ENCODE results near the gene PACRG. TPM values are rescaled to one million over a fixed set of nuclear protein-coding genes. Genes with fewer than 3 reads are reported as not detected.

The PACRG gene
- total and polyA plus RNA-seq, 3 experiments from 2014 or later = not detected

DNA sequence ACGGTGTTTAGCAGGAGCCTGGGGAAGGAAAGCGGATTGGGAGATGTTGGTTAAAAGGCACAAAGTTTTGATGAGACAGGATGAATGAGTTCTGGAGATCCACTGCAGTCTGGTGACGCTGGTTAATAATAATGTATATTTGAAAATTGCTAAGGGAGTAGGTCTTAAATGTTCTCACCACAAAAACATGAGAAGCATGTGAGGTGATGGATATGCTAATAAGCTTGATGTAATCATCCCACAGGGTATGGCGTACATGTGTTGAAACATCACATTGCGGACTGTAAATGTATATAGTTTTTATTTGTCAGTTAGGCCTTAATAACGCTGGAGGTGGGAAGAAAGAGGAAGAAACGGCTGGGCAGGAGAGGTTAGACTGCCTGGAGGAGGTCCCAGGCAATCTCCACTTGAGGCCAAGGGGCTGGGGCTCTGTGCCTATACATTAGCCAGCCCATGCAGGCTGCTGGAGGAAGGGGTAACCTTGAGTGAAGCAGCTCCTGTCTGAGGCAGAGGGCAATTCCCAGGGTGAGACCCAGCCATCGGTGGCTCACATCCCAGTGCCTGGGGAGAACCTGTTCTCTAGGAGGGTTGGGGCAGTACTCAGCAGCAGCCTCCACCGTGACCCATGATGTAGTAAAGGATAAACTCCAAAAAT is 498.5 kb downstream of the PACRG start:
- Mint-ChIP-seq H3K27ac (no peak overlapping the region), H3K36me3 (no peaks in the 10 kb centered on the region), H3K4me1 (no peaks in the 10 kb centered on the region), H3K9me3 (peaks cover 0 to 5% (median 0%) of the 10 kb centered on the region in 5 donors), H3K4me3 (no peak overlapping the region), H3K27me3 (peaks cover 3 to 11% of the 10 kb centered on the region in 2 donors)
- H3K9me3 ChIP-seq (ENCODE audit: low read length) = no peaks in the 10 kb centered on the region
- no peak for DNase-seq
- ChIA-PET POLR2A (no interaction called here), CTCF (no interaction called here)
- no peaks in the 10 kb centered on the region for H3K27me3 ChIP-seq (ENCODE audit: insufficient read depth, low read length, poor library complexity, severe bottlenecking)
- no peak overlapping the region for H3K4me3 ChIP-seq (ENCODE audit: low read length)
- no peaks in the 10 kb centered on the region for H3K36me3 ChIP-seq (ENCODE audit: insufficient read depth, low read length)
- no peak overlapping the region for H3K27ac ChIP-seq (ENCODE audit: low read depth, low read length)
- H3K4me1 ChIP-seq (ENCODE audit: insufficient read depth, low read length) = no peaks in the 10 kb centered on the region

DNA sequence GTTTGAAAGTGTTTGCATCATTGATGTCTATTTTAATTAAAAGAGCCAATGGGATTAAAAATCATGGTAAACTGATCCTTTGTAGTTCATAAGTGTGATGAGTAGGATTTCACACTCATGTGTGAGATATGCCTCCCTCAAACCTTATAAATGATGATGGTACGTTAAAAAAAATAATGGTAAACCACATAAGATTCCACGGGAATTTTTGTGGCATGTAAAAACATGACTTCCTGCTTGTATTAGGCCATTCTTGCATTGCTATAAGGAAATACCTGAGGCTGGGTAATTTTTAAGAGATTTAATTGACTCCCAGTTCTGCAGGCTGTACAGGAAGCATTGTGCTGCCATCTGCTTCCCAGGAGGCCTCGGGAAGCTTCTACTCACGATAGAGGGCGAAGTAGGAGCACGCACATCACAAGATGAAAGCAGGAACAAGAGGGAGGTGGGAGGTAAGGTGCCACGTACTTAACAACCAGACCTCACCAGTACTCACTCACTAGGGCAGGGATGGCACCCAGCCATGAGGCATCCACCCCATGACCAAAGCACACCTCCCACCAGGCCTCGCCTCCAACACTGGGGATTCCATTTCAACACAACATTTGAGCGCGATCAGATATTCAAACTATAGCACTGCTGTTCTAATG is 499.2 kb downstream of the PACRG start:
- Mint-ChIP-seq H3K27ac (no peak overlapping the region), H3K36me3 (no peaks in the 10 kb centered on the region), H3K27me3 (peaks cover 3 to 7% of the 10 kb centered on the region in 2 donors), H3K4me3 (no peak overlapping the region), H3K9me3 (peaks cover 0 to 5% (median 0%) of the 10 kb centered on the region in 5 donors), H3K4me1 (no peaks in the 10 kb centered on the region)
- ChIA-PET CTCF (no interaction called here), POLR2A (no interaction called here)
- H3K36me3 ChIP-seq (ENCODE audit: insufficient read depth, low read length) = no peaks in the 10 kb centered on the region
- DNase-seq = no peak
- no peak overlapping the region for H3K27ac ChIP-seq (ENCODE audit: low read depth, low read length)
- H3K9me3 ChIP-seq (ENCODE audit: low read length) = no peaks in the 10 kb centered on the region
- H3K4me3 ChIP-seq (ENCODE audit: low read length) = no peak overlapping the region
- H3K4me1 ChIP-seq (ENCODE audit: insufficient read depth, low read length) = no peaks in the 10 kb centered on the region
- no peaks in the 10 kb centered on the region for H3K27me3 ChIP-seq (ENCODE audit: insufficient read depth, low read length, poor library complexity, severe bottlenecking)

DNA sequence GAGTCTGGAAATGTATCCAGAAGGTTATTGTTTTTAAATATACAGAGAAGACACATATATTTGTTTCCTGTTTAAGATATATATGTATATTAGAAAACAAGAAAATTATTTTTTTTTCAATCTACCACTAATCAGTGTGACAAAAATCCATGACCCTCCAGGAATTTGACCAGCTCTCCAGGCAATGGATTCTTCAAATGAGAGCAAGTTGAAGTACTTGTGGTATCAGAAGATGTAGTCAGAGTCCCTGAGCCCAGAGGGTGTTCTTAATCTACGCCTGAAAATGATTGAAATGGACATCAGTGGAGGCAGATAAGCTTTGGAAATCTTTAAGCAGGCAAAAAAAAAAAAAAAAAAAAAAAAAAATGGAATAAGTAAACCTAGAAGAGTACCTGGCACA is 500.3 kb downstream of the PACRG start:
- no peak for DNase-seq
- H3K4me1 Mint-ChIP-seq = no peaks in the 10 kb centered on the region
- H3K36me3 Mint-ChIP-seq = no peaks in the 10 kb centered on the region
- H3K27ac Mint-ChIP-seq = no peak overlapping the region
- Histone ChIP-seq H3K4me1 (ENCODE audit: insufficient read depth, low read length) (no peaks in the 10 kb centered on the region), H3K27ac (ENCODE audit: low read depth, low read length) (no peak overlapping the region), H3K27me3 (ENCODE audit: insufficient read depth, low read length, poor library complexity, severe bottlenecking) (no peaks in the 10 kb centered on the region), H3K36me3 (ENCODE audit: insufficient read depth, low read length) (no peaks in the 10 kb centered on the region), H3K4me3 (ENCODE audit: low read length) (no peak overlapping the region), H3K9me3 (ENCODE audit: low read length) (no peaks in the 10 kb centered on the region)
- H3K27me3 Mint-ChIP-seq = peaks cover 4 to 8% of the 10 kb centered on the region in 2 donors
- POLR2A ChIA-PET = no interaction called here
- peaks cover 0 to 5% (median 0%) of the 10 kb centered on the region in 5 donors for H3K9me3 Mint-ChIP-seq
- CTCF ChIA-PET = interaction anchor here (0.7 kb wide), 1 partner anchor 28 kb away, joined by 4 read pairs; no protein-coding TSS in a partner anchor
- no peak overlapping the region for H3K4me3 Mint-ChIP-seq

- Mint-ChIP-seq H3K9me3 (peaks cover 0 to 5% (median 0%) of the 10 kb centered on the region in 5 donors), H3K4me1 (no peaks in the 10 kb centered on the region), H3K4me3 (no peak overlapping the region), H3K27me3 (peaks cover 6 to 8% of the 10 kb centered on the region in 2 donors), H3K36me3 (no peaks in the 10 kb centered on the region), H3K27ac (no peak overlapping the region)
- no peak for DNase-seq
- no peaks in the 10 kb centered on the region for H3K9me3 ChIP-seq (ENCODE audit: low read length)
- no peak overlapping the region for H3K27ac ChIP-seq (ENCODE audit: low read depth, low read length)
- ChIA-PET CTCF (no interaction called here), POLR2A (no interaction called here)
- H3K4me3 ChIP-seq (ENCODE audit: low read length) = no peak overlapping the region
- H3K4me1 ChIP-seq (ENCODE audit: insufficient read depth, low read length) = no peaks in the 10 kb centered on the region
- no peaks in the 10 kb centered on the region for H3K36me3 ChIP-seq (ENCODE audit: insufficient read depth, low read length)
- H3K27me3 ChIP-seq (ENCODE audit: insufficient read depth, low read length, poor library complexity, severe bottlenecking) = no peaks in the 10 kb centered on the region
Observed at GRCh38 chr6:163229050-163229449, 501.3 kb downstream of the PACRG start.

- Mint-ChIP-seq H3K4me3 (no peak overlapping the region), H3K9me3 (no peaks in the 10 kb centered on the region), H3K36me3 (no peaks in the 10 kb centered on the region), H3K27ac (no peak overlapping the region), H3K27me3 (peaks cover 4 to 8% of the 10 kb centered on the region in 2 donors), H3K4me1 (no peaks in the 10 kb centered on the region)
- CTCF ChIA-PET = no interaction called here
- POLR2A ChIA-PET = no interaction called here
- Histone ChIP-seq H3K4me3 (ENCODE audit: low read length) (no peak overlapping the region), H3K27ac (ENCODE audit: low read depth, low read length) (no peak overlapping the region), H3K27me3 (ENCODE audit: insufficient read depth, low read length, poor library complexity, severe bottlenecking) (no peaks in the 10 kb centered on the region), H3K9me3 (ENCODE audit: low read length) (no peaks in the 10 kb centered on the region), H3K36me3 (ENCODE audit: insufficient read depth, low read length) (no peaks in the 10 kb centered on the region), H3K4me1 (ENCODE audit: insufficient read depth, low read length) (no peaks in the 10 kb centered on the region)
- no peak for DNase-seq
Observed at GRCh38 chr6:163230901-163231300, 503.1 kb downstream of the PACRG start.

- no peaks in the 10 kb centered on the region for H3K36me3 Mint-ChIP-seq
- Histone ChIP-seq H3K9me3 (ENCODE audit: low read length) (no peaks in the 10 kb centered on the region), H3K4me3 (ENCODE audit: low read length) (no peak overlapping the region), H3K27me3 (ENCODE audit: insufficient read depth, low read length, poor library complexity, severe bottlenecking) (no peaks in the 10 kb centered on the region), H3K4me1 (ENCODE audit: insufficient read depth, low read length) (no peaks in the 10 kb centered on the region), H3K27ac (ENCODE audit: low read depth, low read length) (no peak overlapping the region), H3K36me3 (ENCODE audit: insufficient read depth, low read length) (no peaks in the 10 kb centered on the region)
- ChIA-PET POLR2A (no interaction called here), CTCF (no interaction called here)
- no peak overlapping the region for H3K4me3 Mint-ChIP-seq
- H3K4me1 Mint-ChIP-seq = no peaks in the 10 kb centered on the region
- peaks cover 4 to 8% of the 10 kb centered on the region in 2 donors for H3K27me3 Mint-ChIP-seq
- no peak overlapping the region for H3K27ac Mint-ChIP-seq
- no peaks in the 10 kb centered on the region for H3K9me3 Mint-ChIP-seq
- no peak for DNase-seq
Observed at GRCh38 chr6:163231356-163232014, 503.7 kb downstream of the PACRG start.

DNA sequence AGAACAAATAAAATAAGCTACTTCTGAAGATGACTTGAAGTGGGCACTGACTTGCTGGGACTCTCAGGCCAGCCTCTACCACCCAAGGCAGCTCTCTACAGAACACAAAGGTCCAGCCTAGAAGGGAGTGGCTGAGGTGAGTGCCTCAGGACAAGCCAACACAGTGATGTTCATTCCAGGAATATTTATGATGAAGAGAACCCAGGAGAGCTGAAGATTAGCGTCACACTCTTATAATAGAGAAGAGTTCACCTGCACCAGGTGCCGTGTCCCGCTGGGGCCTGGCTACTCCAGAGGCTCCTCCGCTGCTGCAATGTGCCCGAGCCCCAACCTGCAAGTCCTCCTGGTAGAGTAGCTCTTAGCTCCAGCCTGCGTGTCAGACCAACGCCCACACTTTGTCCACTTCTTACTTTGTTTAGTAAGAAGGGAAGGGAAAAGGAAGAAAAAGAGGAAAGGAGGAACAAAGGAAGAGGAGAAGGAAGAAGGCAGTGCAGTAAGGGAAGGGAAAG is 504.3 kb downstream of the PACRG start:
- no peaks in the 10 kb centered on the region for H3K4me1 ChIP-seq (ENCODE audit: insufficient read depth, low read length)
- H3K27ac Mint-ChIP-seq = no peak overlapping the region
- CTCF ChIA-PET = no interaction called here

DNA sequence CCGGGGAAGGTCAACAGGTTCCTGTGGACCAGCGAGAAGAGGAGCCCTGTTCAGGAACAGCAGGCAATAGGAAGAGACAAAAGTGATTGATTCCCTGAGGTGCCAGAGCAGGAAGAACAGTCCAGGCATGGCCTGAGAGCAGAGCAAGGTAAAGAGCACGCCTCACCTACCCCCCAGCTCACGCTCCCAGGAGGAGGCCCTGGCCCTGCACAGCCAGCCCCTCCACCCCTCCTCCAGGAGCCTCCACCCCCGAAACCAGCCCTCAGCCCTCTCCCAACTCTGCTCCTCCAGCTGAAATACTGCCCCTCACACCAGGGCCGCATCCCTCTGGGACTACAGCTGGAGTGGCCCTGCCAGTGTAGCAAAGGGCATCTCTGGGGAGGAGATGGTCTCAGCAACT is 504.9 kb downstream of the PACRG start:
- ChIA-PET CTCF (no interaction called here), POLR2A (no interaction called here)
- Mint-ChIP-seq H3K9me3 (no peaks in the 10 kb centered on the region), H3K4me3 (no peak overlapping the region), H3K4me1 (no peaks in the 10 kb centered on the region), H3K27me3 (peaks cover 3 to 8% of the 10 kb centered on the region in 2 donors), H3K27ac (peak overlapping the region in 1 of 8 donors; percentile 32), H3K36me3 (no peaks in the 10 kb centered on the region)
- no peak for DNase-seq
- Histone ChIP-seq H3K27ac (ENCODE audit: low read depth, low read length) (no peak overlapping the region), H3K4me1 (ENCODE audit: insufficient read depth, low read length) (no peaks in the 10 kb centered on the region), H3K36me3 (ENCODE audit: insufficient read depth, low read length) (no peaks in the 10 kb centered on the region), H3K27me3 (ENCODE audit: insufficient read depth, low read length, poor library complexity, severe bottlenecking) (no peaks in the 10 kb centered on the region), H3K9me3 (ENCODE audit: low read length) (no peaks in the 10 kb centered on the region), H3K4me3 (ENCODE audit: low read length) (no peak overlapping the region)

More for the DNA sequence above, 504.3 kb downstream of the PACRG start:
- H3K4me3 ChIP-seq (ENCODE audit: low read length) = no peak overlapping the region
- DNase-seq = no peak
- H3K36me3 ChIP-seq (ENCODE audit: insufficient read depth, low read length) = no peaks in the 10 kb centered on the region
- Mint-ChIP-seq H3K9me3 (no peaks in the 10 kb centered on the region), H3K27me3 (peaks cover 4 to 8% of the 10 kb centered on the region in 2 donors), H3K36me3 (no peaks in the 10 kb centered on the region), H3K4me1 (no peaks in the 10 kb centered on the region), H3K4me3 (no peak overlapping the region)
- H3K27me3 ChIP-seq (ENCODE audit: insufficient read depth, low read length, poor library complexity, severe bottlenecking) = no peaks in the 10 kb centered on the region
- H3K9me3 ChIP-seq (ENCODE audit: low read length) = no peaks in the 10 kb centered on the region
- POLR2A ChIA-PET = no interaction called here
- no peak overlapping the region for H3K27ac ChIP-seq (ENCODE audit: low read depth, low read length)
